ENCODE measurements around the gene RMC1. TPM values are rescaled to one million over a fixed set of nuclear protein-coding genes. Genes with fewer than 3 reads are reported as not detected.

The RMC1 gene
- total and polyA plus RNA-seq, 2 of the 13 experiments (the other 11 are each of a cell fraction or from before 2014, with no cell fraction given): 9.4 to 19.5 TPM

- TF ChIP-seq JARID2 (CRISPR knock-in tag; IDR thresholded peaks at IDR 0.05; ENCODE audit: insufficient replicate concordance): no peak
- peak; percentile 54; the same call in 1 of the 2 replicates for TF ChIP-seq ZNF33B (CRISPR knock-in tag; IDR thresholded peaks at IDR 0.05)
- TF ChIP-seq KDM5B (CRISPR knock-in tag; IDR thresholded peaks at IDR 0.05; ENCODE audit: borderline replicate concordance): peak; percentile 85
- TF ChIP-seq ZNF331 (CRISPR knock-in tag; IDR thresholded peaks at IDR 0.05): no peak
- TF ChIP-seq MED13 (CRISPR knock-in tag; IDR thresholded peaks at IDR 0.05): 0 out of 2 replicates have a peak, but pooled peaks have one; percentile 20
- peak; percentile 84 for TF ChIP-seq USF2 (IDR thresholded peaks at IDR 0.05; ENCODE audit: low read depth, low read length)
- TF ChIP-seq USF2 (CRISPR knock-in tag; IDR thresholded peaks at IDR 0.05; ENCODE audit: borderline replicate concordance): peak; percentile 82; the same call in 1 of the 2 replicates
- TF ChIP-seq ATM (IDR thresholded peaks at IDR 0.05; ENCODE audit: borderline replicate concordance): no peak
- TF ChIP-seq MTF1 (CRISPR knock-in tag; IDR thresholded peaks at IDR 0.05): no peak
- TF ChIP-seq TCF7 (IDR thresholded peaks at IDR 0.05; ENCODE audit: low read depth): no peak
- peak; percentile 61; the same call in 1 of the 2 replicates for TF ChIP-seq FOXK1 (CRISPR knock-in tag; IDR thresholded peaks at IDR 0.05; ENCODE audit: borderline replicate concordance, low read depth)
- no peak for TF ChIP-seq MTF2 (CRISPR knock-in tag; IDR thresholded peaks at IDR 0.05; ENCODE audit: borderline replicate concordance)
- TF ChIP-seq SALL1 (CRISPR knock-in tag; IDR thresholded peaks at IDR 0.05): peak; percentile 66; the same call in 1 of the 2 replicates
- peak; percentile 84; the same call in 1 of the 2 replicates for TF ChIP-seq ARHGAP35 (CRISPR knock-in tag; IDR thresholded peaks at IDR 0.05; ENCODE audit: borderline replicate concordance)
- TF ChIP-seq ZNF709 (CRISPR knock-in tag; IDR thresholded peaks at IDR 0.05): peak; percentile 67; the same call in 1 of the 2 replicates
- no peak for TF ChIP-seq LBX2 (CRISPR knock-in tag; IDR thresholded peaks at IDR 0.05; ENCODE audit: borderline replicate concordance)
- 0 out of 2 replicates have a peak, but pooled peaks have one; percentile 40 for TF ChIP-seq ZFP82 (CRISPR knock-in tag; IDR thresholded peaks at IDR 0.05; ENCODE audit: borderline replicate concordance)
- peak; percentile 75; the same call in 1 of the 2 replicates for TF ChIP-seq ZNF589 (CRISPR knock-in tag; conservative IDR thresholded peaks at IDR 0.05)
- peak; percentile 56; the same call in 1 of the 2 replicates for TF ChIP-seq KMT2B (CRISPR knock-in tag; IDR thresholded peaks at IDR 0.05)
- TF ChIP-seq BRD4 (CRISPR knock-in tag; IDR thresholded peaks at IDR 0.05): no peak
- peak; percentile 91 for TF ChIP-seq GABPB1 (CRISPR knock-in tag; IDR thresholded peaks at IDR 0.05)
- 0 out of 2 replicates have a peak, but pooled peaks have one; percentile 16 for TF ChIP-seq ZHX1 (CRISPR knock-in tag; IDR thresholded peaks at IDR 0.05; ENCODE audit: low read depth)
- peak in 1 of 2 experiments; percentile 60; a peak in 1 of 4 replicates for TF ChIP-seq ATF4 (CRISPR knock-in tag; IDR thresholded peaks at IDR 0.05)
These were observed at the start of gene RMC1 (continued) for GRCh38 chr18:23503038-23503962.

Measured in HepG2 (cell line).